HepG2 (cell line): ENCODE data around the gene ADRA2A. TPM values are rescaled to one million over a fixed set of nuclear protein-coding genes. Genes with fewer than 3 reads are reported as not detected.

Source experiments
- ATAC-seq: fragments of 200-7000 bp; cut with Tn5 transposase; 3 replicates; pipeline ENCODE4 v1.9.1; 2020; ENCODE audit warnings: mild to moderate bottlenecking, moderate library complexity
- BruUV-seq: library from RNA; stranded (reverse); fragments of 400-500 nt; replicated peaks from 2 replicates; lab custom pipeline; 2021; lab: Mats Ljungman, UMichigan
- CTCF ChIA-PET: fragments of 300-600 bp; formaldehyde crosslinking; extraction: SDS; loops from one replicate; lab custom pipeline; 2021; ENCODE audit warnings: low total read pairs, inconsistent platforms, low intra/inter-chr PET ratio; lab: Yijun Ruan, JAX
- POLR2A ChIA-PET: fragments of 350-600 bp; sonication (Branson Sonifier 250); formaldehyde crosslinking; loops from one replicate; lab custom pipeline; 2020; ENCODE audit warnings: antibody characterized with exemption, inconsistent platforms; lab: Yijun Ruan, JAX
- DNase-seq: peaks from one replicate; pipeline ENCODE4 v3.0.0-alpha.2; 2015; ENCODE audit warnings: low spot score
- FAIRE-seq: peaks from 3 replicates; lab custom pipeline; 2011; peaks lifted over from hg19 to GRCh38; lab: Jason Lieb, UNC
- H2AFZ ChIP-seq: one replicate; pipeline ENCODE4 v1.6.1; 2011; ENCODE audit warnings: low read length, inconsistent platforms
- H3K27ac ChIP-seq: fragments of 300-600 bp; 3 replicates; pipeline ENCODE4 v1.8.0; 2011; ENCODE audit warnings: mixed run types, mild to moderate bottlenecking, mixed read lengths, low read length, inconsistent platforms; ENCODE audit not compliant: insufficient read depth; ENCODE audit errors: extremely low read length
- H3K27me3 ChIP-seq, 2 experiments: fragments of 200-600 bp in 1 of 2; 2 replicates in 1 of 2; 3 replicates in 1 of 2; pipeline versions ENCODE4 v1.6.0 to v1.8.0; 2011; ENCODE audit warnings: low read length in 2 of 2, mild to moderate bottlenecking in 2 of 2, moderate library complexity in 2 of 2, inconsistent platforms in 1 of 2; ENCODE audit not compliant: insufficient read depth in 2 of 2, control insufficient read depth in 1 of 2
- H3K36me3 ChIP-seq, 2 experiments: fragments of 200-600 bp in 1 of 2; replicated peaks in 1 of 2; 2 replicates in 1 of 2; 3 replicates in 1 of 2; pipeline versions ENCODE4 v1.5.1 to v1.8.0; 2011; ENCODE audit warnings: low read length in 2 of 2, inconsistent platforms in 1 of 2; ENCODE audit not compliant: insufficient read depth in 2 of 2, control insufficient read depth in 1 of 2
- H3K4me1 ChIP-seq: 2 replicates; pipeline ENCODE4 v1.5.1; 2012; ENCODE audit warnings: low read length, inconsistent platforms; ENCODE audit not compliant: insufficient read depth
- H3K4me2 ChIP-seq: 2 replicates; pipeline ENCODE4 v1.6.0; 2011; ENCODE audit warnings: low read depth, low read length, inconsistent platforms
- H3K4me3 ChIP-seq, 3 experiments: fragments of 200-600 bp in 1 of 3; sonication (generic), shearing (Covaris generic) in 1 of 3; replicated peaks in 1 of 3; 2 replicates each; pipeline ENCODE4 v1.5.1; 2011 to 2016; ENCODE audit warnings: low read length in 3 of 3, inconsistent platforms in 2 of 3, low read depth in 2 of 3, mild to moderate bottlenecking in 2 of 3, control low read depth in 1 of 3, mixed read lengths in 1 of 3; ENCODE audit not compliant: insufficient read depth in 1 of 3
- H3K79me2 ChIP-seq: one replicate; pipeline ENCODE4 v1.6.1; 2011; ENCODE audit warnings: low read length, inconsistent platforms; ENCODE audit not compliant: insufficient read depth
- H3K9ac ChIP-seq: 2 replicates; pipeline ENCODE4 v1.6.0; 2011; ENCODE audit warnings: mild to moderate bottlenecking, low read depth, low read length, inconsistent platforms; ENCODE audit not compliant: insufficient read depth
- H3K9me3 ChIP-seq: 2 replicates; pipeline ENCODE4 v1.5.1; 2012; ENCODE audit warnings: mild to moderate bottlenecking, low read length
- H4K20me1 ChIP-seq: 2 replicates; pipeline ENCODE4 v1.6.0; 2011; ENCODE audit warnings: inconsistent platforms, mild to moderate bottlenecking, low read length, moderate library complexity; ENCODE audit not compliant: insufficient read depth
- ATF5 ChIP-seq: sonication (generic); formaldehyde crosslinking; IDR thresholded peaks from 2 replicates; pipeline ENCODE4 v1.4.0; 2020; ENCODE audit warnings: mild to moderate bottlenecking, low read depth, missing genetic modification reagents
- GPN1 ChIP-seq: sonication (generic); formaldehyde crosslinking; IDR thresholded peaks from 2 replicates; pipeline ENCODE4 v1.5.1; 2020; ENCODE audit warnings: missing genetic modification reagents, borderline replicate concordance
- HNRNPUL1 ChIP-seq: fragments of 200-400 bp; formaldehyde crosslinking; IDR thresholded peaks from 2 replicates; pipeline ENCODE4 v1.6.1; 2017; ENCODE audit warnings: low read depth, mild to moderate bottlenecking, low read length, moderate library complexity
- LRRFIP1 ChIP-seq: sonication (generic); formaldehyde crosslinking; conservative IDR thresholded peaks from 2 replicates; pipeline ENCODE4 v1.4.0; 2020; ENCODE audit warnings: missing genetic modification reagents
- MAFG ChIP-seq: sonication (generic); formaldehyde crosslinking; IDR thresholded peaks from 2 replicates; pipeline ENCODE4 v1.5.1; 2020; ENCODE audit warnings: mild to moderate bottlenecking, missing genetic modification reagents
- MEIS1 ChIP-seq: sonication (generic); formaldehyde crosslinking; IDR thresholded peaks from 2 replicates; pipeline ENCODE4 v1.9.0; 2021; ENCODE audit warnings: mild to moderate bottlenecking, missing genetic modification reagents, moderate library complexity, borderline replicate concordance
- MTF2 ChIP-seq: sonication (generic); formaldehyde crosslinking; IDR thresholded peaks from 2 replicates; pipeline ENCODE4 v1.5.0; 2020; ENCODE audit warnings: missing genetic modification reagents, borderline replicate concordance
- RFXAP ChIP-seq: sonication (generic); formaldehyde crosslinking; IDR thresholded peaks from 2 replicates; pipeline ENCODE4 v1.4.0; 2020; ENCODE audit warnings: missing genetic modification reagents, borderline replicate concordance
- RXRB ChIP-seq: IDR thresholded peaks from 2 replicates; pipeline ENCODE4 v1.6.1; 2016; ENCODE audit warnings: borderline replicate concordance, missing genetic modification reagents, missing compliant biosample characterization
- SP2 ChIP-seq: sonication (generic); formaldehyde crosslinking; IDR thresholded peaks from 2 replicates; pipeline ENCODE4 v1.5.1; 2020; ENCODE audit warnings: mild to moderate bottlenecking, missing genetic modification reagents
- SPEN ChIP-seq: sonication (generic); formaldehyde crosslinking; IDR thresholded peaks from 2 replicates; pipeline ENCODE4 v1.5.1; 2020; ENCODE audit warnings: low read depth, mild to moderate bottlenecking, missing genetic modification reagents
- TEAD2 ChIP-seq: sonication (generic); formaldehyde crosslinking; IDR thresholded peaks from 2 replicates; pipeline ENCODE4 v1.9.0; 2021; ENCODE audit warnings: missing genetic modification reagents
- ZNF230 ChIP-seq: sonication (generic); formaldehyde crosslinking; IDR thresholded peaks from 2 replicates; pipeline ENCODE4 v1.4.0; 2020; ENCODE audit warnings: mild to moderate bottlenecking, missing genetic modification reagents
- ZNF33A ChIP-seq: sonication (generic); formaldehyde crosslinking; IDR thresholded peaks from 2 replicates; pipeline ENCODE4 v1.5.1; 2020; ENCODE audit warnings: missing genetic modification reagents, mild to moderate bottlenecking, moderate library complexity, borderline replicate concordance
- ZNF430 ChIP-seq: sonication (generic); formaldehyde crosslinking; IDR thresholded peaks from 2 replicates; pipeline ENCODE4 v1.9.0; 2021; ENCODE audit warnings: mild to moderate bottlenecking, missing genetic modification reagents
- ZXDC ChIP-seq: sonication (generic); formaldehyde crosslinking; IDR thresholded peaks from 2 replicates; pipeline ENCODE4 v1.5.0; 2020; ENCODE audit warnings: mild to moderate bottlenecking, missing genetic modification reagents
- WGBS: methylation state at CpG from one replicate; pipeline ENCODE4 v1.1.6; 2017; ENCODE audit warnings: low lambda C conversion rate; 5-methylcytosine and 5-hydroxymethylcytosine counted together
- in situ Hi-C: cut with HindIII; loops from 2 replicates; pipeline ENCODE4 v1.10.0; 2017; ENCODE audit warnings: low pct_unique_long_range_greater_than_20kb; ENCODE audit not compliant: extremely low pct_ligation_motif_present
- intact Hi-C: fragments of 100-400 bp; cut with micrococcal nuclease; formaldehyde crosslinking; loops from one replicate; pipeline ENCODE4 v1.10.0; 2022; ENCODE audit not compliant: unreplicated experiment
- polyA plus RNA-seq, 8 experiments: library from polyadenylated mRNA; depleted of rRNA in 3 of 8; stranded (reverse) in 7 of 8; unstranded in 1 of 8; fragments of >200 nt; fragmentation: Illumina TruSeq in 4 of 8; extraction: Trizol in 4 of 8; gene quantifications; 2 replicates each; pipeline versions ENCODE4 v1.2.1 to v1.2.3, GENCODE V29; 2011 to 2016; ENCODE audit warnings: low read depth in 4 of 8, missing spikeins in 1 of 8, mixed read lengths in 1 of 8; ENCODE audit not compliant: insufficient read depth in 1 of 8
- total RNA-seq, 5 experiments: library from RNA; depleted of rRNA; stranded (reverse); fragments of >200 nt; fragmentation: Illumina TruSeq; extraction: Trizol; gene quantifications; 2 replicates each; pipeline ENCODE4 v1.2.3, GENCODE V29; 2016; ENCODE audit warnings: low read depth in 1 of 5
- TF ChIP-seq, protein P1 (sequence below): IDR thresholded peaks from 2 replicates; pipeline ENCODE4 v1.6.1; 2016
- TF ChIP-seq, protein P2 (sequence below): IDR thresholded peaks from 2 replicates; pipeline ENCODE4 v1.6.1; 2016; ENCODE audit warnings: control low read depth

The ADRA2A gene
- total and polyA plus RNA-seq, 2 of the 13 experiments (the other 11 are each of a cell fraction or from before 2014, with no cell fraction given), result 0.01 TPM; not detected in 1

GRCh38 chr10:111112333-111112732, 35.5 kb downstream of the ADRA2A start:
- 0% methylated on average over 1 of the region's 1 CpG for WGBS
- Histone ChIP-seq H3K27me3 (peaks cover 0 to 10% of the 10 kb centered on the region in 2 experiments; a peak in 1 of 5 replicates), H3K4me3 (no peak overlapping the region), H3K9me3 (no peaks in the 10 kb centered on the region), H3K27ac (no peak overlapping the region), H3K36me3 (no peaks in the 10 kb centered on the region), H3K9ac (no peak overlapping the region), H3K4me1 (no peaks in the 10 kb centered on the region), H4K20me1 (no peaks in the 10 kb centered on the region), H3K4me2 (no peak overlapping the region), H3K79me2 (no peaks in the 10 kb centered on the region), H2AFZ (no peak overlapping the region)
- no peak for FAIRE-seq
- intact Hi-C loops, result no loop called here
- no peak for ATAC-seq
- POLR2A ChIA-PET, result no interaction called here
- in situ Hi-C loops, result no loop called here
- no peak for TF ChIP-seq TEAD2 (CRISPR knock-in tag)
- no peak for TF ChIP-seq RXRB (CRISPR knock-in tag)
- no peak for TF ChIP-seq ATF5 (CRISPR knock-in tag)
- TF ChIP-seq ZXDC, result no peak
- TF ChIP-seq MTF2, result no peak
- TF ChIP-seq RFXAP (CRISPR knock-in tag), result no peak
- TF ChIP-seq GPN1 (CRISPR knock-in tag), result no peak
- no peak for TF ChIP-seq ZNF230 (CRISPR knock-in tag)
- no peak for TF ChIP-seq LRRFIP1 (CRISPR knock-in tag)
- TF ChIP-seq ZNF430 (CRISPR knock-in tag), result no peak
- no peak for TF ChIP-seq ZNF33A (CRISPR knock-in tag)
- TF ChIP-seq MAFG, result no peak
- TF ChIP-seq, protein P1, sequence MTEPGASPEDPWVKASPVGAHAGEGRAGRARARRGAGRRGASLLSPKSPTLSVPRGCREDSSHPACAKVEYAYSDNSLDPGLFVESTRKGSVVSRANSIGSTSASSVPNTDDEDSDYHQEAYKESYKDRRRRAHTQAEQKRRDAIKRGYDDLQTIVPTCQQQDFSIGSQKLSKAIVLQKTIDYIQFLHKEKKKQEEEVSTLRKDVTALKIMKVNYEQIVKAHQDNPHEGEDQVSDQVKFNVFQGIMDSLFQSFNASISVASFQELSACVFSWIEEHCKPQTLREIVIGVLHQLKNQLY (CRISPR knock-in tag), result no peak
- TF ChIP-seq SPEN (CRISPR knock-in tag), result no peak
- TF ChIP-seq MEIS1 (CRISPR knock-in tag), result no peak
- no peak for TF ChIP-seq SP2 (CRISPR knock-in tag)
- no peak for TF ChIP-seq HNRNPUL1
- TF ChIP-seq, protein P2, sequence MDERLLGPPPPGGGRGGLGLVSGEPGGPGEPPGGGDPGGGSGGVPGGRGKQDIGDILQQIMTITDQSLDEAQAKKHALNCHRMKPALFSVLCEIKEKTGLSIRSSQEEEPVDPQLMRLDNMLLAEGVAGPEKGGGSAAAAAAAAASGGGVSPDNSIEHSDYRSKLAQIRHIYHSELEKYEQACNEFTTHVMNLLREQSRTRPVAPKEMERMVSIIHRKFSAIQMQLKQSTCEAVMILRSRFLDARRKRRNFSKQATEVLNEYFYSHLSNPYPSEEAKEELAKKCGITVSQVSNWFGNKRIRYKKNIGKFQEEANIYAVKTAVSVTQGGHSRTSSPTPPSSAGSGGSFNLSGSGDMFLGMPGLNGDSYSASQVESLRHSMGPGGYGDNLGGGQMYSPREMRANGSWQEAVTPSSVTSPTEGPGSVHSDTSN (CRISPR knock-in tag), result no peak
- no peak for DNase-seq
- CTCF ChIA-PET, result no interaction called here
- BruUV-seq, result no TSS peak
